H1 (cell line): ENCODE measurements around the gene PKMYT1. TPM values are rescaled to one million over a fixed set of nuclear protein-coding genes. Genes with fewer than 3 reads are reported as not detected.
A peak's percentile ranks its signal among the peaks of the same experiment; 100 is the strongest.

ENCODE experiments used
- CTCF ChIA-PET: fragments of 300-600 bp; sonication (Branson Sonifier 250); formaldehyde crosslinking; loops from one replicate; lab custom pipeline; 2021; ENCODE audit not compliant: partially characterized antibody; lab: Charles Lee
- POLR2A ChIA-PET: fragments of 300-600 bp; sonication (Branson Sonifier 250); formaldehyde crosslinking; loops from one replicate; lab custom pipeline; 2021; ENCODE audit warnings: inconsistent platforms; ENCODE audit not compliant: partially characterized antibody; lab: Charles Lee
- DNase-seq, 2 experiments: peaks; one replicate each; pipeline versions ENCODE4 v3.0.0 to v3.0.0-alpha.2; 2010 to 2022; ENCODE audit warnings: low spot score in 2 of 2, low read depth in 1 of 2, mixed read lengths in 1 of 2
- FAIRE-seq: peaks from 2 replicates; lab custom pipeline; 2011; peaks lifted over from hg19 to GRCh38; lab: Jason Lieb, UNC
- H2AFZ ChIP-seq: 2 replicates; pipeline ENCODE4 v1.8.1; 2012; ENCODE audit warnings: low read length, inconsistent platforms
- H2AK5ac ChIP-seq: 2 replicates; pipeline ENCODE4 v1.6.1; 2013; ENCODE audit warnings: low read depth, low read length
- H2BK120ac ChIP-seq: replicated peaks from 2 replicates; pipeline ENCODE3; 2013; ENCODE audit warnings: low read depth, low read length, inconsistent platforms
- H2BK12ac ChIP-seq: 2 replicates; pipeline ENCODE4 v1.6.1; 2013; ENCODE audit warnings: low read depth, low read length
- H2BK15ac ChIP-seq: 2 replicates; pipeline ENCODE4 v1.6.1; 2013; ENCODE audit warnings: low read length
- H2BK20ac ChIP-seq: 2 replicates; pipeline ENCODE4 v1.6.1; 2013; ENCODE audit warnings: low read length
- H2BK5ac ChIP-seq: 2 replicates; pipeline ENCODE4 v1.6.1; 2013; ENCODE audit warnings: low read depth, low read length
- H3K14ac ChIP-seq: 2 replicates; pipeline ENCODE4 v1.6.1; 2013; ENCODE audit warnings: inconsistent platforms; ENCODE audit not compliant: insufficient read length
- H3K18ac ChIP-seq: 2 replicates; pipeline ENCODE4 v1.6.1; 2013; ENCODE audit warnings: low read length; ENCODE audit errors: extremely low read depth
- H3K23ac ChIP-seq: 2 replicates; pipeline ENCODE4 v1.6.1; 2013; ENCODE audit warnings: inconsistent platforms; ENCODE audit not compliant: insufficient read length
- H3K23me2 ChIP-seq: 2 replicates; pipeline ENCODE4 v1.6.1; 2013; ENCODE audit warnings: low read depth, low read length
- H3K27ac ChIP-seq: 2 replicates; pipeline ENCODE4 v1.6.1; 2011; ENCODE audit warnings: low read depth, low read length, inconsistent platforms
- H3K27me3 ChIP-seq, 4 experiments: replicated peaks in 1 of 4; 1 replicate in 1 of 4; 2 replicates in 3 of 4; pipeline versions ENCODE4 v1.6.1 to v1.8.1; 2011 to 2013; ENCODE audit warnings: low read length in 3 of 4, mild to moderate bottlenecking in 3 of 4, inconsistent platforms in 2 of 4, mixed read lengths in 2 of 4, moderate library complexity in 1 of 4; ENCODE audit not compliant: control insufficient read depth in 3 of 4, insufficient read depth in 3 of 4; ENCODE audit errors: extremely low read depth in 1 of 4
- H3K36me3 ChIP-seq, 4 experiments: 2 replicates each; pipeline versions ENCODE4 v1.6.1 to v1.8.1; 2011 to 2013; ENCODE audit warnings: mild to moderate bottlenecking in 4 of 4, low read length in 3 of 4, moderate library complexity in 2 of 4, control low read depth in 1 of 4, inconsistent platforms in 1 of 4; ENCODE audit not compliant: insufficient read depth in 4 of 4, control insufficient read depth in 2 of 4
- H3K4ac ChIP-seq: replicated peaks from 2 replicates; pipeline ENCODE3; 2013; ENCODE audit warnings: low read length, low read depth, mixed read lengths, inconsistent platforms; ENCODE audit not compliant: insufficient read length
- H3K4me1 ChIP-seq, 4 experiments: replicated peaks in 1 of 4; 1 replicate in 1 of 4; 2 replicates in 3 of 4; pipeline versions ENCODE4 v1.6.1 to v1.8.1; 2011 to 2013; ENCODE audit warnings: low read length in 3 of 4, inconsistent platforms in 2 of 4, mixed read lengths in 1 of 4; ENCODE audit not compliant: insufficient read depth in 4 of 4, control insufficient read depth in 3 of 4
- H3K4me2 ChIP-seq, 2 experiments: 2 replicates each; pipeline versions ENCODE4 v1.6.1 to v1.8.1; 2011 to 2013; ENCODE audit warnings: low read depth in 2 of 2, low read length in 2 of 2, control low read depth in 1 of 2, inconsistent platforms in 1 of 2, mild to moderate bottlenecking in 1 of 2; ENCODE audit not compliant: insufficient read depth in 1 of 2
- H3K4me3 ChIP-seq, 4 experiments: fragments of 200-600, 300-600 bp in 1 of 4; sonication (generic), shearing (Covaris generic), sonication (Bioruptor Twin) in 1 of 4; 2 replicates each; pipeline versions ENCODE4 v1.5.1 to v1.8.1; 2011 to 2016; ENCODE audit warnings: low read length in 4 of 4, low read depth in 3 of 4, control low read depth in 2 of 4, inconsistent platforms in 2 of 4, mild to moderate bottlenecking in 2 of 4, mixed read lengths in 1 of 4, moderate library complexity in 1 of 4; ENCODE audit not compliant: insufficient read depth in 2 of 4; ENCODE audit errors: extremely low read depth in 1 of 4
- H3K56ac ChIP-seq: replicated peaks from 2 replicates; pipeline ENCODE3; 2013; ENCODE audit warnings: low read depth, mild to moderate bottlenecking, mixed read lengths, low read length, inconsistent platforms; ENCODE audit not compliant: insufficient read length
- H3K79me1 ChIP-seq: 2 replicates; pipeline ENCODE4 v1.6.1; 2013; ENCODE audit warnings: low read depth, low read length, control low read depth
- H3K79me2 ChIP-seq, 2 experiments: 2 replicates each; pipeline versions ENCODE4 v1.6.1 to v1.8.1; 2012 to 2013; ENCODE audit warnings: low read length in 2 of 2, mild to moderate bottlenecking in 2 of 2, inconsistent platforms in 1 of 2; ENCODE audit not compliant: insufficient read depth in 2 of 2, control insufficient read depth in 1 of 2
- H3K9ac ChIP-seq, 4 experiments: replicated peaks in 1 of 4; 1 replicate in 1 of 4; 2 replicates in 3 of 4; pipeline versions ENCODE4 v1.6.1 to v1.8.1; 2011 to 2013; ENCODE audit warnings: low read depth in 3 of 4, low read length in 3 of 4, control low read depth in 2 of 4, mild to moderate bottlenecking in 2 of 4, moderate library complexity in 2 of 4, inconsistent platforms in 1 of 4; ENCODE audit errors: extremely low read depth in 1 of 4
- H3K9me3 ChIP-seq, 2 experiments: 2 replicates each; pipeline versions ENCODE4 v1.6.1 to v1.8.1; 2012 to 2013; ENCODE audit warnings: mild to moderate bottlenecking in 2 of 2, moderate library complexity in 2 of 2, control low read depth in 1 of 2, inconsistent platforms in 1 of 2, low read depth in 1 of 2, low read length in 1 of 2, mixed read lengths in 1 of 2; ENCODE audit not compliant: insufficient read depth in 2 of 2
- H4K20me1 ChIP-seq, 2 experiments: replicated peaks in 1 of 2; 2 replicates each; pipeline versions ENCODE3 to v1.8.1; 2011 to 2013; ENCODE audit warnings: inconsistent platforms in 2 of 2, low read length in 2 of 2, mild to moderate bottlenecking in 1 of 2; ENCODE audit not compliant: insufficient read depth in 2 of 2, control insufficient read depth in 1 of 2
- H4K5ac ChIP-seq: 2 replicates; pipeline ENCODE4 v1.6.1; 2013; ENCODE audit warnings: low read length, low read depth, mixed read lengths, inconsistent platforms; ENCODE audit not compliant: insufficient read length
- H4K8ac ChIP-seq: 2 replicates; pipeline ENCODE4 v1.8.0; 2013; ENCODE audit warnings: mild to moderate bottlenecking, moderate library complexity, low read length, inconsistent platforms; ENCODE audit not compliant: insufficient read depth; ENCODE audit errors: extremely low read depth
- H4K91ac ChIP-seq: replicated peaks from 2 replicates; pipeline ENCODE3; 2013; ENCODE audit warnings: low read length, mixed read lengths, inconsistent platforms; ENCODE audit not compliant: insufficient read length
- BCL11A ChIP-seq, 2 experiments: IDR thresholded peaks; one replicate each; pipeline ENCODE4 v1.6.1; 2011; ENCODE audit warnings: low read depth in 2 of 2, low read length in 2 of 2, mild to moderate bottlenecking in 2 of 2
- CEBPB ChIP-seq: IDR thresholded peaks from 2 replicates; pipeline ENCODE4 v1.6.1; 2012; ENCODE audit warnings: low read depth, low read length
- CHD1 ChIP-seq: IDR thresholded peaks from 2 replicates; pipeline ENCODE4 v1.6.1; 2012; ENCODE audit warnings: low read depth, low read length, improper control_type of control experiment
- CREB1 ChIP-seq: IDR thresholded peaks from 2 replicates; pipeline ENCODE4 v1.6.1; 2012; ENCODE audit warnings: inconsistent platforms
- HDAC2 ChIP-seq, 2 experiments: fragments of 300-600 bp in 1 of 2; sonication (generic) in 1 of 2; IDR thresholded peaks; 2 replicates each; pipeline ENCODE4 v1.6.1; 2011 to 2012; ENCODE audit warnings: low read depth in 2 of 2, low read length in 2 of 2, mild to moderate bottlenecking in 2 of 2, moderate library complexity in 2 of 2, borderline replicate concordance in 1 of 2, inconsistent platforms in 1 of 2
- HDAC6 ChIP-seq: IDR thresholded peaks from one replicate; pipeline ENCODE4 v1.7.1; 2012; ENCODE audit warnings: low read depth, mild to moderate bottlenecking, inconsistent platforms, low read length, moderate library complexity
- POLR2A ChIP-seq, 2 experiments: IDR thresholded peaks; 1 replicate in 1 of 2; 2 replicates in 1 of 2; pipeline ENCODE4 v1.6.1; 2011; ENCODE audit warnings: low read depth in 2 of 2, low read length in 2 of 2, mild to moderate bottlenecking in 2 of 2; ENCODE audit errors: control extremely low read depth in 1 of 2
- RAD21 ChIP-seq, 2 experiments: IDR thresholded peaks in 1 of 2; conservative IDR thresholded peaks in 1 of 2; 2 replicates each; pipeline ENCODE4 v1.6.1; 2011; ENCODE audit warnings: low read depth in 2 of 2, low read length in 2 of 2, improper control_type of control experiment in 1 of 2, inconsistent platforms in 1 of 2, mild to moderate bottlenecking in 1 of 2, moderate library complexity in 1 of 2
- SP1 ChIP-seq: IDR thresholded peaks from 2 replicates; pipeline ENCODE4 v1.6.1; 2011; ENCODE audit warnings: low read depth, low read length
- SP2 ChIP-seq: IDR thresholded peaks from 2 replicates; pipeline ENCODE4 v1.6.1; 2012; ENCODE audit warnings: mild to moderate bottlenecking, low read length, inconsistent platforms
- USF2 ChIP-seq: IDR thresholded peaks from 2 replicates; pipeline ENCODE4 v1.6.1; 2011; ENCODE audit warnings: low read length, improper control_type of control experiment
- WGBS, 2 experiments: shearing (Covaris generic) in 1 of 2; methylation state at CpG; one replicate each; pipeline versions ENCODE4 v1.1.6 to v1.1.7; 2013 to 2015; ENCODE audit warnings: low lambda C conversion rate in 2 of 2, mixed read lengths in 2 of 2, inconsistent platforms in 1 of 2, low coverage in 1 of 2, missing lambda C conversion rate in 1 of 2; ENCODE audit not compliant: insufficient replicate concordance in 2 of 2, insufficient coverage in 1 of 2, insufficient read length in 1 of 2; ENCODE audit errors: extremely low coverage in 1 of 2, missing lambda C conversion rate in 1 of 2; 5-methylcytosine and 5-hydroxymethylcytosine counted together
- polyA plus RNA-seq, 7 experiments: library from polyadenylated mRNA; depleted of rRNA in 3 of 7; stranded (reverse) in 5 of 7; unstranded in 2 of 7; fragments of >200 nt in 5 of 7; fragments of 200-250 nt in 2 of 7; gene quantifications; 1 replicate in 5 of 7; 2 replicates in 1 of 7; 4 replicates in 1 of 7; pipeline versions ENCODE4 v1.2.1 to v1.2.3, GENCODE V29; 2011 to 2013; ENCODE audit warnings: missing spikeins in 2 of 7, mixed read lengths in 2 of 7
- total RNA-seq: library from RNA; stranded (reverse); fragmentation: NEBNext Ultra II Directional; extraction: Animal tissue kit (Norgen Biotek cat#: 25700); gene quantifications from 2 replicates; pipeline ENCODE4 v1.2.1, GENCODE V29; 2021

Gene PKMYT1
- total and polyA plus RNA-seq, 2 of the 8 experiments (the other 6 are each of a cell fraction or from before 2014, with no cell fraction given) = 74.7 to 85.2 TPM

- peak overlapping the region; percentile 71 for H3K18ac ChIP-seq
- no peak for TF ChIP-seq BCL11A (IDR thresholded peaks at IDR 0.05; ENCODE audit: low read depth in 2 of 2, low read length in 2 of 2)
- no peak for TF ChIP-seq HDAC2 (IDR thresholded peaks at IDR 0.05; ENCODE audit: borderline replicate concordance in 1 of 2, low read depth in 2 of 2, low read length in 2 of 2)
- TF ChIP-seq SP1 = no peak
- TF ChIP-seq CHD1 = no peak
- no peak for TF ChIP-seq POLR2A (IDR thresholded peaks at IDR 0.05; ENCODE audit: control extremely low read depth in 1 of 2, low read depth in 2 of 2, low read length in 2 of 2)
- no peak for TF ChIP-seq HDAC6
- TF ChIP-seq CEBPB = no peak
- no peak for TF ChIP-seq RAD21 (IDR thresholded peaks at IDR 0.05 in 1 of 2, conservative IDR thresholded peaks at IDR 0.05 in 1 of 2; ENCODE audit: low read depth in 2 of 2, low read length in 2 of 2)
- no peak for TF ChIP-seq USF2
- no peak for TF ChIP-seq SP2
- TF ChIP-seq CREB1 = no peak
Measured at GRCh38 chr16:2991566-2992261, 11.5 kb upstream of the PKMYT1 start.

More at GRCh38 chr16:2991566-2992261, 11.5 kb upstream of the PKMYT1 start:
- no peak overlapping the region for H2BK120ac ChIP-seq
- H2BK12ac ChIP-seq = peak overlapping the region; percentile 94; the same call in 1 of the 2 replicates
- no peaks in the 10 kb centered on the region for H3K36me3 ChIP-seq
- no peak overlapping the region for H3K4me3 ChIP-seq
- ChIA-PET POLR2A (interaction anchor here (1.1 to 15.2 kb wide), 10 partner anchors 9 to 40 kb away, joined by 3 to 200 read pairs (median 6); partner anchors contain the start of genes CLDN6, HCFC1R1, THOC6 and TNFRSF12A), CTCF (interaction anchor here (0.6 to 5.2 kb wide), 5 partner anchors 10 to 192 kb away, joined by 3 to 24 read pairs (median 4); partner anchors contain the start of gene CLDN6)
- H3K56ac ChIP-seq = no peak overlapping the region
- H3K27ac ChIP-seq = no peak overlapping the region
- peak overlapping the region; percentile 49 for H4K91ac ChIP-seq
- 0 out of 2 replicates have a peak overlapping the region, but pooled peaks have one; percentile 68 for H2BK5ac ChIP-seq
- H2BK20ac ChIP-seq = 0 out of 2 replicates have a peak overlapping the region, but pooled peaks have one; percentile 43
- H3K4ac ChIP-seq = peak overlapping the region; percentile 92
- peak overlapping the region; percentile 92; the same call in 1 of the 2 replicates for H2BK15ac ChIP-seq
- H3K4me1 ChIP-seq = peaks cover 0 to 34% (median 20%) of the 10 kb centered on the region in 4 experiments; a peak in 6 of 7 replicates
- H3K4me2 ChIP-seq = no peak overlapping the region
- H4K20me1 ChIP-seq = no peaks in the 10 kb centered on the region
- H4K8ac ChIP-seq = no peak overlapping the region
- 94% methylated on average over 9 of the region's 12 CpGs; no CpG with 5 or more reads in 1 of the 2 experiments for WGBS, 2 experiments
- no peak overlapping the region for H3K14ac ChIP-seq
- no peak overlapping the region for H2AFZ ChIP-seq
- no peaks in the 10 kb centered on the region for H3K79me1 ChIP-seq
- H3K9me3 ChIP-seq = no peaks in the 10 kb centered on the region
- 0 out of 2 replicates have a peak overlapping the region, but pooled peaks have one; percentile 59 for H2AK5ac ChIP-seq
- no peak overlapping the region for H3K23ac ChIP-seq
- no peak overlapping the region for H4K5ac ChIP-seq
- no peaks in the 10 kb centered on the region for H3K79me2 ChIP-seq
- FAIRE-seq (no peak), DNase-seq (no peak)
- no peak overlapping the region for H3K9ac ChIP-seq
- no peaks in the 10 kb centered on the region; a peak in 1 of 7 replicates for H3K27me3 ChIP-seq
- no peaks in the 10 kb centered on the region; the same call in 1 of the 2 replicates for H3K23me2 ChIP-seq
